HG02981 (cell line): ENCODE measurements around the gene RRBP1.
"Not testable (repeated sequence)": the region's sequence is repeated elsewhere in the genome, so short reads cannot be mapped to it uniquely, and the experiment has no call there.

Experiments
- ATAC-seq: cut with Tn5 transposase; IDR thresholded peaks from one replicate; pipeline ENCODE4 v1.9.1; 2021; ENCODE audit warnings: mild to moderate bottlenecking, moderate library complexity; ENCODE audit not compliant: unreplicated experiment

The RRBP1 gene

GRCh38 chr20:17708675-17709360 lies 26.8 kb upstream of the RRBP1 start:
- ATAC-seq: no peak

GRCh38 chr20:17707951-17708350 lies 25.9 kb upstream of the RRBP1 start:
- not testable (repeated sequence) for ATAC-seq

- ATAC-seq: no peak
Observed at GRCh38 chr20:17706632-17707031, 24.6 kb upstream of the RRBP1 start.

GRCh38 chr20:17705916-17706315 lies 23.9 kb upstream of the RRBP1 start:
- no peak for ATAC-seq

- ATAC-seq: no peak
Observed at GRCh38 chr20:17704589-17705317, 22.7 kb upstream of the RRBP1 start.

- no peak for ATAC-seq
Observed at GRCh38 chr20:17701826-17702225, 19.8 kb upstream of the RRBP1 start.

- no peak for ATAC-seq
Observed at GRCh38 chr20:17700637-17701036, 18.6 kb upstream of the RRBP1 start.

- no peak for ATAC-seq
Observed at GRCh38 chr20:17699931-17700351, 17.9 kb upstream of the RRBP1 start, which contains the start of gene BANF2. Gene BANF2, plus strand, starts transcription at chr20:17699966. Its CDS starts 25,060 bp downstream, at chr20:17725026.

- no peak for ATAC-seq
Observed at GRCh38 chr20:17698384-17698783, 16.3 kb upstream of the RRBP1 start.

- ATAC-seq: no peak
Observed at GRCh38 chr20:17697171-17697570, 15.1 kb upstream of the RRBP1 start.

GRCh38 chr20:17696287-17696686 lies 14.2 kb upstream of the RRBP1 start:
- no peak for ATAC-seq

GRCh38 chr20:17694767-17695166 lies 12.7 kb upstream of the RRBP1 start:
- no peak for ATAC-seq

- no peak for ATAC-seq
Observed at GRCh38 chr20:17693444-17694001, 11.5 kb upstream of the RRBP1 start.

- no peak for ATAC-seq
Observed at GRCh38 chr20:17691758-17692157, 9.7 kb upstream of the RRBP1 start.

- no peak for ATAC-seq
Observed at GRCh38 chr20:17690144-17690543, 8.1 kb upstream of the RRBP1 start.

- ATAC-seq: no peak
Observed at GRCh38 chr20:17688965-17689364, 6.9 kb upstream of the RRBP1 start.

- no peak for ATAC-seq
Observed at GRCh38 chr20:17687800-17688199, 5.8 kb upstream of the RRBP1 start.

- no peak for ATAC-seq
Observed at GRCh38 chr20:17685168-17685567, 3.1 kb upstream of the RRBP1 start.

GRCh38 chr20:17684077-17684888 lies 2.2 kb upstream of the RRBP1 start:
- no peak for ATAC-seq

GRCh38 chr20:17683218-17684076 lies 1.4 kb upstream of the RRBP1 start:
- no peak for ATAC-seq
